RWPE1 (cell line): ENCODE data around the gene TSC22D2.

ENCODE experiments used
- CTCF ChIA-PET: fragments of 350-600 bp; sonication (Branson Sonifier 250); formaldehyde crosslinking; extraction: SDS; loops from one replicate; lab custom pipeline; 2021; lab: Yijun Ruan, JAX
- POLR2A ChIA-PET: fragments of 400-600 bp; formaldehyde crosslinking; extraction: SDS; loops from one replicate; lab custom pipeline; 2020; ENCODE audit warnings: antibody characterized with exemption; ENCODE audit not compliant: low non-redundant PET; lab: Yijun Ruan, JAX
- DNase-seq: peaks from one replicate; pipeline ENCODE4 v3.0.0; 2012; ENCODE audit warnings: low spot score
- H3K27ac ChIP-seq: fragments of 450-650 bp; 2 replicates; pipeline ENCODE4 v1.5.1; 2017
- CTCF ChIP-seq: fragments of 450-650 bp; conservative IDR thresholded peaks from 2 replicates; pipeline ENCODE4 v1.5.1; 2017; ENCODE audit warnings: low read depth, mild to moderate bottlenecking

TSC22D2 gene

DNA sequence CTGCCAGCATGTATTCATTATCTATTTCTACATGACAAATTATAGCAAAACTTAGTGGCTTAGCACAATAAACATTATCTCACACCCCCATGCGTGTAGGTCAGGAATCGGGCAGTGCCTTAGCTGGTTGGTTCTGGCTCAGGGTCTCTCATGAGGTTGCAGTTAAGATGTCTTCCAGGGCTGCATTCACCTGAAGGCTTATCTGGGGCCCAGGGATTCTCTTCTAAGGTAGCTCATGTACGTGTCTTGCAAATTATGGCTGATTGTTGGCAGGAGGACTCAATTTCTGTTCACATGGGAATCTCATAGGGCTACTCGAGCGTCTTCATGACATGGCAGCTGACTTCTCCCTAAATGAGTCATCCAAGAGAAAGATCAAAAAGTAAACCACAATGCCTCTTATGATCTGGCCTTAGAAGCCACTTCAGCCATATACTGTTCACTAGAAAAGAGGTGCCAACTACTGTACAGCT, 42.9 kb upstream of the TSC22D2 start:
- POLR2A ChIA-PET = no interaction called here
- H3K27ac ChIP-seq = no peak overlapping the region
- TF ChIP-seq CTCF = no peak
- CTCF ChIA-PET = interaction anchor here (0.7 kb wide), 1 partner anchor 212 kb away, joined by 3 read pairs; no protein-coding TSS in a partner anchor
- no peak for DNase-seq

GRCh38 chr3:150367757-150368156, 40.3 kb upstream of the TSC22D2 start:
- no peak for DNase-seq
- POLR2A ChIA-PET = no interaction called here
- CTCF ChIA-PET = no interaction called here
- H3K27ac ChIP-seq = no peak overlapping the region; the same call in 1 of the 2 replicates
- no peak for TF ChIP-seq CTCF

DNA sequence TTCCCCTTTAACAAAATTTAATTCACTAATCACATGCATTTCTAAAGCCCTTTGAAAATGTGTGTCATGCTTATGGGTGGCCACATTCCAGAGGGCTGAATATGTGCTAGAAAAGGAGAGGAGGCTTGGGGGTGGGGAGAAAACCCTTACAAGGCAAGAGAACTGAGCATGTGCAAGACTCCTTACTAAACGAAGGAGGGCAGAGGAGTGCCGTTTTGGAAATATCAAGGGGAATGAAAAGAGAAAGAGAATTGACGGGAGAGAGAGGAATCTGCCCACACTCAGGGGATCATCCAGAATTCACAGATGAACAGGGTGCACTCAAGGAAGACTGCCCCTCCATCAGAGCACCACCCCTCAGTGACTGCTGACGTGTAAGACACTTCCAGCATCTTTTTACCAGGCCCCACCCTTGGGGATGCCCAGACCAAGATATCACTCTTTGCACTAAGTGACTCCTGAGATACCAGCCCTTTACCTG, 37.9 kb upstream of the TSC22D2 start:
- ChIA-PET POLR2A (no interaction called here), CTCF (no interaction called here)
- no peak for TF ChIP-seq CTCF
- peak overlapping the region; percentile 82 for H3K27ac ChIP-seq
- DNase-seq = peak; percentile 89

- TF ChIP-seq CTCF = no peak
- H3K27ac ChIP-seq = no peak overlapping the region
- ChIA-PET CTCF (no interaction called here), POLR2A (no interaction called here)
- no peak for DNase-seq
These were observed 37.1 kb upstream of the TSC22D2 start for GRCh38 chr3:150370999-150371398.

- peak; percentile 78 for DNase-seq
- H3K27ac ChIP-seq = no peak overlapping the region
- POLR2A ChIA-PET = no interaction called here
- no peak for TF ChIP-seq CTCF
- CTCF ChIA-PET = interaction anchor here (0.6 kb wide), 1 partner anchor 8 kb away, joined by 6 read pairs; no protein-coding TSS in a partner anchor
These were observed 36.3 kb upstream of the TSC22D2 start for GRCh38 chr3:150371741-150372254.

DNA sequence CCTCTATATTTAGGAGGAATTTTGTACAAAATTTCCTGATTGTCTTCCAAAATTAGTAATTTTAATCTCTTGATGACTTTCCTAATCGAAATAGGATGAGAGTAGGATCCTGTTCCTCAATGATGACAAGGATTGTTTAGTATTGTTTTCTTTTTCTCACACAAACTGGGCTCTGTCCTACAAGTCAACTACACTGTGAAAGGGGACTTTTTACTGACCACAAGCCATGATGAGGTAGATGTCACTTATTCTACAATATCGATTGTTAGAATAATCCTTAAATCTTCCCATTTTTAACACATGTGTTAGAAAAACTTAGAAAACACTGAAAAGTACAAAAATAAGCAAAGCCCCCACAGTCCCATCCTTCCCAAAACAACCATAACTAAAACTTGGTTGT, 35.8 kb upstream of the TSC22D2 start:
- ChIA-PET CTCF (interaction anchor here (0.6 kb wide), 1 partner anchor 8 kb away, joined by 6 read pairs; no protein-coding TSS in a partner anchor), POLR2A (no interaction called here)
- TF ChIP-seq CTCF = no peak
- DNase-seq = no peak
- no peak overlapping the region for H3K27ac ChIP-seq
